ENCODE data around the gene EXO5. TPM values are rescaled to one million over a fixed set of nuclear protein-coding genes. Genes with fewer than 3 reads are reported as not detected.

EXO5 gene
- total and polyA plus RNA-seq, 2 of the 4 experiments (the other 2 are of a cell fraction): 7.8 to 11.1 TPM

DNA sequence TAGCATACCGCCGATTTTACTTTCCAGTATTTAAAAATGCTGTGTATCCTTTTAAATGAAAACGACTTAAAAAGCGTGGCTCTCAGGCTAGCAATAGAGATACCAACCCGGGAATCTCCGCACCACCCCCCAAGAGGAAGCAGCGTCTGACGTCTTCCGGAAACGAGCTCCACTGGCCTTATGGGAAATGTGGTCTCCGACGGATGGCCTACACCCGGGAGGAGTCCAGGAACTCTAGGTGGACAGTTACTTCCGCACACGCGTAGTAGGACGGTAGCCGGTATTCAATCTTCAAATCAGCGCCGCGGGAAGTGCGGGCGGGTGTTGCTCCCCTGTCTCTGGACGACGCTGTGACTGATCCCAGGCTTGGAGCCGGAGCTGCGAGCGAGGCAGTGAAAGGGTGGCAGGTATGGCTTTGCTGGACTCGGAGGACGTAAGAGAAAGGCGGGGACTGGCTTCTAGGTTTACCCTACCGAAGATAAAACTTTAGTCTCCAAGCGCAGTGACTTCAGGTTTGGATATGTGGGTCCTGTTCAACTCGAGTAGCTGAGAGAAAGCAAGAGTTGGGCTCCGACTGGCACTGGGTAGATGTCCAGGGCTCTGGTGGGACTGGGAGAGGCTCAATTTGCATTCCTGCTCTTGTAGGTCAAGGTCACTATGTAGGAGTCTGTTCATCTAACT, 23.0 kb downstream of the EXO5 start, which contains the start of gene ZNF684 (continued):
- TF ChIP-seq RCOR1 (IDR thresholded peaks at IDR 0.05; ENCODE audit: insufficient replicate concordance, low read length) (no peak), CEBPB (IDR thresholded peaks at IDR 0.05; ENCODE audit: low read depth, low read length) (no peak)

DNA sequence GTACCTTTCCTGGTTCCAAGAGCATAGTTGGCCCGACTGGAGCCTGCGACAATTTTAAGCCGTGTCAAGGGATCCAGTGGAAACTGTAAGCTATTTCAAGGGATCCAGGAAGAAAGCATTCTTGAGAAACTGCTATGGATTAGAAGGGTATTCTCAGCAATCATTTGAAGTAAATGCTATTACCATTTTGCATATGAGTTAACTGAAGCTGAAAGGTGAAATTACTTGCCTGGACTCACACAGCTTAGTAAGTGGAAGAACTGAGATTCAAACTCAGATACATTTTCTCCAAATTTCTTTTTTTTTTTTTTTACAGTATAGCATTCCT, 23.5 kb downstream of the EXO5 start:
- Histone ChIP-seq H3K9ac (ENCODE audit: low read depth, low read length) (peak overlapping the region; percentile 53), H2BK120ac (ENCODE audit: low read depth, low read length) (no peak overlapping the region), H3K4me1 (ENCODE audit: control insufficient read depth, insufficient read depth, low read length) (no peaks in the 10 kb centered on the region), H3K27ac (ENCODE audit: insufficient read depth, low read length) (peak overlapping the region; percentile 54), H3K36me3 (ENCODE audit: control insufficient read depth, insufficient read depth, low read length) (no peaks in the 10 kb centered on the region), H2BK15ac (ENCODE audit: low read depth, low read length) (no peak overlapping the region), H4K5ac (ENCODE audit: low read depth, low read length) (peak overlapping the region; percentile 13), H3K18ac (ENCODE audit: low read depth, low read length) (no peak overlapping the region), H3K9me1 (ENCODE audit: insufficient read depth, low read length) (no peaks in the 10 kb centered on the region), H4K8ac (ENCODE audit: low read depth in 2 of 2, low read length in 2 of 2) (peak overlapping the region; percentile 65 to 87; a peak in 2 of 4 replicates), H3K27me3 (ENCODE audit: control insufficient read depth, insufficient read depth, low read length) (no peaks in the 10 kb centered on the region), H3K14ac (replicated peaks; ENCODE audit: low read depth, low read length) (peak overlapping the region; percentile 41; the same call in 1 of the 2 replicates), H3K9me3 (ENCODE audit: control insufficient read depth, insufficient read depth, low read length) (no peaks in the 10 kb centered on the region), H2BK5ac (ENCODE audit: low read depth, low read length, poor library complexity, severe bottlenecking) (no peak overlapping the region), H3K4ac (ENCODE audit: low read depth, low read length) (peak overlapping the region; percentile 56; the same call in 1 of the 2 replicates), H2AFZ (replicated peaks; ENCODE audit: low read length, poor library complexity) (peak overlapping the region; percentile 97), H2BK20ac (ENCODE audit: low read depth, low read length) (no peak overlapping the region), H3K79me1 (ENCODE audit: low read depth in 1 of 2, low read length in 2 of 2) (peaks cover 0 to 7% of the 10 kb centered on the region in 2 experiments; a peak in 2 of 4 replicates), H3K23ac (ENCODE audit: low read depth, low read length) (peak overlapping the region; percentile 31; the same call in 1 of the 2 replicates), H2AK9ac (replicated peaks; ENCODE audit: low read depth, low read length, poor library complexity) (no peak overlapping the region), H2AK5ac (ENCODE audit: low read depth, low read length) (no peak overlapping the region; the same call in 1 of the 2 replicates), H3K4me2 (ENCODE audit: low read depth, low read length) (peak overlapping the region; percentile 86), H4K91ac (ENCODE audit: insufficient read depth, low read depth, low read length) (no peak overlapping the region), H3K4me3 (ENCODE audit: insufficient read depth, low read depth, low read length) (peak overlapping the region; percentile 73), H4K20me1 (ENCODE audit: insufficient read depth, low read length) (no peaks in the 10 kb centered on the region), H3K56ac (ENCODE audit: extremely low read depth, insufficient read depth, low read length) (peak overlapping the region; percentile 67; the same call in 1 of the 2 replicates)
- dilution Hi-C loops (cut with HindIII; ENCODE audit: low sequenced_read_pairs, unreplicated experiment) (no loop called here), in situ Hi-C loops (cut with MboI; ENCODE audit: low sequenced_read_pairs) (no loop called here), intact Hi-C loops (cut with micrococcal nuclease) (loop anchor here (5.0 to 10.0 kb wide), 2 partner anchors 133 to 320 kb away; partner anchors contain the start of gene RIMS3)
- DNase-seq (no peak), ATAC-seq (ENCODE audit: low read depth) (no peak)
- BruUV-seq (replicated peaks): no TSS peak
- CTCF ChIA-PET: interaction anchor here (0.6 to 1.5 kb wide), 7 partner anchors 8 to 1768 kb away, joined by 3 to 10 read pairs (median 5); no protein-coding TSS in a partner anchor
- 0% methylated on average over 1 of the region's 3 CpGs; no CpG with 5 or more reads in 1 of the 2 experiments for WGBS, 2 experiments (ENCODE audit: extremely low coverage in 2 of 2, insufficient read length in 1 of 2)
- POLR2A ChIA-PET (ENCODE audit: unreplicated experiment): no interaction called here
- TF ChIP-seq, protein P1, sequence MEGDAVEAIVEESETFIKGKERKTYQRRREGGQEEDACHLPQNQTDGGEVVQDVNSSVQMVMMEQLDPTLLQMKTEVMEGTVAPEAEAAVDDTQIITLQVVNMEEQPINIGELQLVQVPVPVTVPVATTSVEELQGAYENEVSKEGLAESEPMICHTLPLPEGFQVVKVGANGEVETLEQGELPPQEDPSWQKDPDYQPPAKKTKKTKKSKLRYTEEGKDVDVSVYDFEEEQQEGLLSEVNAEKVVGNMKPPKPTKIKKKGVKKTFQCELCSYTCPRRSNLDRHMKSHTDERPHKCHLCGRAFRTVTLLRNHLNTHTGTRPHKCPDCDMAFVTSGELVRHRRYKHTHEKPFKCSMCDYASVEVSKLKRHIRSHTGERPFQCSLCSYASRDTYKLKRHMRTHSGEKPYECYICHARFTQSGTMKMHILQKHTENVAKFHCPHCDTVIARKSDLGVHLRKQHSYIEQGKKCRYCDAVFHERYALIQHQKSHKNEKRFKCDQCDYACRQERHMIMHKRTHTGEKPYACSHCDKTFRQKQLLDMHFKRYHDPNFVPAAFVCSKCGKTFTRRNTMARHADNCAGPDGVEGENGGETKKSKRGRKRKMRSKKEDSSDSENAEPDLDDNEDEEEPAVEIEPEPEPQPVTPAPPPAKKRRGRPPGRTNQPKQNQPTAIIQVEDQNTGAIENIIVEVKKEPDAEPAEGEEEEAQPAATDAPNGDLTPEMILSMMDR (conservative IDR thresholded peaks at IDR 0.05; ENCODE audit: low read depth, low read length): no peak
- TF ChIP-seq MAZ (IDR thresholded peaks at IDR 0.05; ENCODE audit: borderline replicate concordance, low read depth, low read length): no peak
- TF ChIP-seq RCOR1 (IDR thresholded peaks at IDR 0.05; ENCODE audit: insufficient replicate concordance, low read length): no peak
- no peak for TF ChIP-seq NFE2L2 (IDR thresholded peaks at IDR 0.05; ENCODE audit: low read depth, low read length)
- TF ChIP-seq SMC3 (IDR thresholded peaks at IDR 0.05; ENCODE audit: low read depth, low read length): no peak
- no peak for TF ChIP-seq POLR2A (IDR thresholded peaks at IDR 0.05; ENCODE audit: low read depth, low read length)
- TF ChIP-seq MAFK (IDR thresholded peaks at IDR 0.05; ENCODE audit: low read depth, low read length): no peak
- TF ChIP-seq, protein P2, sequence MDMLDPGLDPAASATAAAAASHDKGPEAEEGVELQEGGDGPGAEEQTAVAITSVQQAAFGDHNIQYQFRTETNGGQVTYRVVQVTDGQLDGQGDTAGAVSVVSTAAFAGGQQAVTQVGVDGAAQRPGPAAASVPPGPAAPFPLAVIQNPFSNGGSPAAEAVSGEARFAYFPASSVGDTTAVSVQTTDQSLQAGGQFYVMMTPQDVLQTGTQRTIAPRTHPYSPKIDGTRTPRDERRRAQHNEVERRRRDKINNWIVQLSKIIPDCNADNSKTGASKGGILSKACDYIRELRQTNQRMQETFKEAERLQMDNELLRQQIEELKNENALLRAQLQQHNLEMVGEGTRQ (IDR thresholded peaks at IDR 0.05; ENCODE audit: low read depth, low read length): no peak
- no peak for TF ChIP-seq MXI1 (IDR thresholded peaks at IDR 0.05; ENCODE audit: borderline replicate concordance, low read depth, low read length)
- no peak for TF ChIP-seq FOS (IDR thresholded peaks at IDR 0.05; ENCODE audit: low read depth, low read length)
- TF ChIP-seq BHLHE40 (IDR thresholded peaks at IDR 0.05; ENCODE audit: low read depth, low read length): no peak
- TF ChIP-seq RFX5 (IDR thresholded peaks at IDR 0.05; ENCODE audit: low read depth, low read length): no peak

Data from IMR-90 (cell line).